HCT116 (cell line): ENCODE measurements around the gene BEGAIN. TPM values are rescaled to one million over a fixed set of nuclear protein-coding genes. Genes with fewer than 3 reads are reported as not detected.

ENCODE experiments used
- ATAC-seq: fragments of 200-7000 bp; cut with Tn5 transposase; 2 replicates; pipeline ENCODE4 v1.9.1; 2020; ENCODE audit warnings: mild to moderate bottlenecking, moderate library complexity
- BruUV-seq: library from RNA; stranded (reverse); fragments of 400-500 nt; replicated peaks from 2 replicates; lab custom pipeline; 2021; lab: Mats Ljungman, UMichigan
- CTCF ChIA-PET: fragments of 300-600 bp; sonication (Branson Sonifier 250); formaldehyde crosslinking; loops from one replicate; lab custom pipeline; 2021; ENCODE audit warnings: antibody characterized with exemption; lab: Charles Lee
- POLR2A ChIA-PET: fragments of 300-600, 350-600 bp; sonication (Branson Sonifier 250); formaldehyde crosslinking; loops from one replicate; lab custom pipeline; 2021; ENCODE audit warnings: antibody characterized with exemption; lab: Charles Lee
- RAD21 ChIA-PET, 2 experiments: fragments of 300-600 bp; sonication (Branson Sonifier 250); formaldehyde crosslinking; loops; one replicate each; lab custom pipeline; 2023; ENCODE audit warnings: low total read pairs in 2 of 2; ENCODE audit not compliant: uncharacterized antibody in 2 of 2, unreplicated experiment in 2 of 2, low non-redundant PET in 1 of 2; lab: Charles Lee
- DNase-seq: peaks from one replicate; pipeline ENCODE4 v3.0.0-alpha.2; 2010; ENCODE audit warnings: low read depth, low spot score
- H2AFZ ChIP-seq: fragments of 200-600 bp; shearing (Covaris generic), sonication (generic); 2 replicates; pipeline ENCODE4 v1.6.1; 2017; ENCODE audit warnings: low read depth, mixed run types, mixed read lengths, antibody characterized with exemption, low read length; ENCODE audit not compliant: poor library complexity, severe bottlenecking
- H3K27ac ChIP-seq: 2 replicates; pipeline ENCODE4 v1.5.1; 2012; ENCODE audit warnings: low read depth, low read length
- H3K27me3 ChIP-seq: fragments of 200-600 bp; sonication (generic); 2 replicates; pipeline ENCODE4 v1.6.1; 2016; ENCODE audit warnings: mixed run types, low read length, mixed read lengths; ENCODE audit not compliant: insufficient read depth
- H3K36me3 ChIP-seq, 2 experiments: fragments of 200-500 bp in 1 of 2; fragments of 200-600 bp in 1 of 2; sonication (Bioruptor generic) in 1 of 2; sonication (generic) in 1 of 2; 2 replicates each; pipeline versions ENCODE4 v1.5.1 to v1.6.1; 2014 to 2016; ENCODE audit warnings: low read length in 2 of 2, inconsistent platforms in 1 of 2, mixed read lengths in 1 of 2, mixed run types in 1 of 2; ENCODE audit not compliant: insufficient read depth in 2 of 2, control insufficient read depth in 1 of 2
- H3K4me1 ChIP-seq, 2 experiments: fragments of 200-600 bp in 1 of 2; sonication (generic) in 1 of 2; 2 replicates each; pipeline versions ENCODE4 v1.5.1 to v1.6.1; 2012 to 2017; ENCODE audit warnings: low read length in 2 of 2, inconsistent platforms in 1 of 2, mild to moderate bottlenecking in 1 of 2, mixed read lengths in 1 of 2, mixed run types in 1 of 2, moderate library complexity in 1 of 2; ENCODE audit not compliant: insufficient read depth in 2 of 2, control insufficient read depth in 1 of 2
- H3K4me2 ChIP-seq: fragments of 200-600 bp; sonication (generic); 2 replicates; pipeline ENCODE4 v1.6.1; 2017; ENCODE audit warnings: mixed run types, low read length, mixed read lengths
- H3K4me3 ChIP-seq, 2 experiments: fragments of 200-600 bp in 1 of 2; sonication (generic) in 1 of 2; replicated peaks in 1 of 2; 2 replicates each; pipeline ENCODE4 v1.5.1; 2011 to 2016; ENCODE audit warnings: low read length in 2 of 2, control low read depth in 1 of 2, low read depth in 1 of 2, mild to moderate bottlenecking in 1 of 2, mixed read lengths in 1 of 2, mixed run types in 1 of 2
- H3K79me2 ChIP-seq: fragments of 200-600 bp; sonication (generic); 2 replicates; pipeline ENCODE4 v1.6.1; 2017; ENCODE audit warnings: mild to moderate bottlenecking, mixed run types, low read length, moderate library complexity, mixed read lengths; ENCODE audit not compliant: insufficient read depth
- H3K9ac ChIP-seq: fragments of 200-600 bp; sonication (generic); 2 replicates; pipeline ENCODE4 v1.6.1; 2016; ENCODE audit warnings: low read length, mixed read lengths
- H3K9me2 ChIP-seq: fragments of 200-600 bp; sonication (generic), shearing (Covaris generic); 2 replicates; pipeline ENCODE4 v1.6.1; 2017; ENCODE audit warnings: mixed run types, mild to moderate bottlenecking, moderate library complexity; ENCODE audit not compliant: insufficient read depth
- H3K9me3 ChIP-seq, 2 experiments: fragments of 200-500 bp in 1 of 2; fragments of 200-600 bp in 1 of 2; sonication (Bioruptor generic) in 1 of 2; sonication (generic) in 1 of 2; 2 replicates each; pipeline ENCODE4 v1.6.1; 2014 to 2017; ENCODE audit warnings: low read length in 2 of 2, mixed read lengths in 2 of 2, inconsistent platforms in 1 of 2, low read depth in 1 of 2, mild to moderate bottlenecking in 1 of 2, mixed run types in 1 of 2, moderate library complexity in 1 of 2; ENCODE audit not compliant: control insufficient read depth in 1 of 2, insufficient read depth in 1 of 2
- H4K20me1 ChIP-seq: fragments of 200-600 bp; sonication (generic), shearing (Covaris generic); 2 replicates; pipeline ENCODE4 v1.6.1; 2017; ENCODE audit warnings: mixed run types, mild to moderate bottlenecking, moderate library complexity; ENCODE audit not compliant: insufficient read depth
- CBX3 ChIP-seq: IDR thresholded peaks from 2 replicates; pipeline ENCODE4 v1.6.1; 2012; ENCODE audit warnings: low read depth
- EGR1 ChIP-seq: IDR thresholded peaks from 2 replicates; pipeline ENCODE4 v1.6.1; 2012; ENCODE audit warnings: low read depth
- ELF1 ChIP-seq: IDR thresholded peaks from 2 replicates; pipeline ENCODE4 v1.6.1; 2012; ENCODE audit warnings: low read depth, borderline replicate concordance
- EZH2phosphoT487 ChIP-seq: fragments of 200-600 bp; IDR thresholded peaks from 2 replicates; pipeline ENCODE4 v1.6.1; 2018; ENCODE audit warnings: antibody characterized with exemption, borderline replicate concordance
- FOSL1 ChIP-seq: IDR thresholded peaks from 2 replicates; pipeline ENCODE4 v1.6.1; 2012; ENCODE audit warnings: low read depth
- POLR2AphosphoS5 ChIP-seq: IDR thresholded peaks from 2 replicates; pipeline ENCODE4 v1.6.1; 2011; ENCODE audit warnings: mild to moderate bottlenecking, low read depth, low read length, moderate library complexity
- RAD21 ChIP-seq: IDR thresholded peaks from 2 replicates; pipeline ENCODE4 v1.6.1; 2012; ENCODE audit warnings: low read depth, mild to moderate bottlenecking
- SIN3A ChIP-seq: IDR thresholded peaks from 2 replicates; pipeline ENCODE4 v1.6.1; 2012; ENCODE audit warnings: low read depth
- SRF ChIP-seq: IDR thresholded peaks from 2 replicates; pipeline ENCODE4 v1.6.1; 2012; ENCODE audit warnings: low read depth
- TCF7L2 ChIP-seq: IDR thresholded peaks from 2 replicates; pipeline ENCODE4 v1.7.0; 2011; ENCODE audit warnings: borderline replicate concordance, inconsistent platforms; ENCODE audit not compliant: insufficient read depth, insufficient read length; ENCODE audit errors: extremely low read depth
- YY1 ChIP-seq: IDR thresholded peaks from 2 replicates; pipeline ENCODE4 v1.6.1; 2011; ENCODE audit warnings: low read length, low read depth, moderate library complexity, mild to moderate bottlenecking; ENCODE audit not compliant: insufficient replicate concordance; ENCODE audit errors: extremely low read depth
- ZFX ChIP-seq: fragments of 450-650 bp; IDR thresholded peaks from 2 replicates; pipeline ENCODE4 v1.6.1; 2017
- ZNF274 ChIP-seq: fragments of 200-500 bp; sonication (Bioruptor generic); IDR thresholded peaks from 2 replicates; pipeline ENCODE4 v1.6.1; 2014; ENCODE audit warnings: mild to moderate bottlenecking, low read depth, low read length, inconsistent platforms
- intact Hi-C: fragments of 100-400 bp; cut with micrococcal nuclease; formaldehyde crosslinking; loops from 2 replicates; pipeline ENCODE4 v1.10.0; 2022
- total RNA-seq: library from RNA; stranded (reverse); gene quantifications from one replicate; pipeline ENCODE4 v1.2.1, GENCODE V29; 2021; ENCODE audit not compliant: unreplicated experiment
- TF ChIP-seq, protein P1 (sequence below): IDR thresholded peaks from 2 replicates; pipeline ENCODE4 v1.6.1; 2012
- TF ChIP-seq, protein P2 (sequence below): IDR thresholded peaks from 2 replicates; pipeline ENCODE4 v1.6.1; 2011; ENCODE audit warnings: mild to moderate bottlenecking, low read length, moderate library complexity; ENCODE audit not compliant: insufficient replicate concordance; ENCODE audit errors: extremely low read depth
- TF ChIP-seq, protein P3 (sequence below), 3 experiments: fragments of 200-600 bp in 1 of 3; sonication (generic) in 1 of 3; IDR thresholded peaks in 2 of 3; conservative IDR thresholded peaks in 1 of 3; 2 replicates each; pipeline ENCODE4 v1.5.1; 2012 to 2017; ENCODE audit warnings: low read depth in 2 of 3, low read length in 2 of 3, antibody characterized with exemption in 1 of 3, borderline replicate concordance in 1 of 3, control low read depth in 1 of 3, mild to moderate bottlenecking in 1 of 3, mixed read lengths in 1 of 3, mixed run types in 1 of 3, moderate library complexity in 1 of 3; ENCODE audit not compliant: insufficient read depth in 1 of 3
- TF ChIP-seq, protein P4 (sequence below): IDR thresholded peaks from 2 replicates; pipeline ENCODE4 v1.6.1; 2012; ENCODE audit warnings: low read depth
- TF ChIP-seq, protein P5 (sequence below): IDR thresholded peaks from 2 replicates; pipeline ENCODE4 v1.6.1; 2012

BEGAIN gene
- total RNA-seq, 1 experiment from 2014 or later: 8.5 TPM

DNA sequence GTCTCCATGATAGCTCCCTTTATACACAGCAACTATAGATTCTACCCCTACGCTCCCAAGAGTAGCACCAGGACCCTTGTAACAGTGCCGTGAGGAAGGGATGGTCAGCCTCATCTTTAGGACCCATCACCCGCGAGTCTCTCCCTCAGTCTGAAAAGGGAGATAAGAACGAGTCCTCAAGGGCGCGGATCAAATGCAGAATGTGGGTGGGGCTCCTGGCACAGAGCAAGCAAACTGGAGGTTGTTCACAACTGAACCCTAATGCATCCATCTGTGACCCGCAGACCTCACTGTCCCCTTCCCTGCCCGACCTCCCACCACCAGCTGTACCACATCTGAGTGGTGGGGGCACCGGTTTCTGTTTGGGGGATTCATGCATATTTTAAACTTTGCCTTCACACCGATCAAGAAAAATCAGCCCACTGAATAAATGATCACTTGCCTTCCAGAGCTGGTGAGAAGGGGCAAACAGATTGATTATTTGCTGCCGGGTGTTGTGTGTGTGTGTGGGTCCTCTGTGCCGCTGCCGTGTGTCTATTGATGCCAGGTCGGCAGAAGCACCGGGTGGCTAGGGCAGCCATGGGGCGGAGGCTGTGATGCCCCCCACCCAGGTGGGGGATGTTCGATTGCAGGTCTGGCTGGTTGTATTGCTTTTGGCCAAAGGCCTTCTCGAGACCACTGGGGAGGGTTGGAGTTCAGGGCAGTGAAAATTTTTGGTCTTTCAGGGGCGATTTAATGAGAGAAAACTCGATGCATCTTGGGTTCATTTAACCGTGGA is 35.7 kb upstream of the BEGAIN start:
- H3K27me3 ChIP-seq: no peaks in the 10 kb centered on the region
- peaks cover 0 to 5% of the 10 kb centered on the region in 2 experiments; a peak in 1 of 4 replicates for H3K4me1 ChIP-seq
- DNase-seq (no peak), ATAC-seq (no peak)
- H3K79me2 ChIP-seq: no peaks in the 10 kb centered on the region
- RAD21 ChIA-PET: no interaction called here
- POLR2A ChIA-PET: no interaction called here
- no peaks in the 10 kb centered on the region for H4K20me1 ChIP-seq
- no peak overlapping the region for H3K4me3 ChIP-seq
- H2AFZ ChIP-seq: no peak overlapping the region
- no peak overlapping the region for H3K27ac ChIP-seq
- no peaks in the 10 kb centered on the region for H3K9me2 ChIP-seq
- TF ChIP-seq TCF7L2 (no peak), CBX3 (no peak), POLR2AphosphoS5 (no peak), RAD21 (no peak), EGR1 (no peak), FOSL1 (no peak), ZNF274 (no peak), SRF (no peak), EZH2phosphoT487 (no peak), SIN3A (no peak), ELF1 (no peak), ZFX (no peak), YY1 (no peak)
- TF ChIP-seq, protein P1, sequence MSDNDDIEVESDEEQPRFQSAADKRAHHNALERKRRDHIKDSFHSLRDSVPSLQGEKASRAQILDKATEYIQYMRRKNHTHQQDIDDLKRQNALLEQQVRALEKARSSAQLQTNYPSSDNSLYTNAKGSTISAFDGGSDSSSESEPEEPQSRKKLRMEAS: no peak
- TF ChIP-seq, protein P2, sequence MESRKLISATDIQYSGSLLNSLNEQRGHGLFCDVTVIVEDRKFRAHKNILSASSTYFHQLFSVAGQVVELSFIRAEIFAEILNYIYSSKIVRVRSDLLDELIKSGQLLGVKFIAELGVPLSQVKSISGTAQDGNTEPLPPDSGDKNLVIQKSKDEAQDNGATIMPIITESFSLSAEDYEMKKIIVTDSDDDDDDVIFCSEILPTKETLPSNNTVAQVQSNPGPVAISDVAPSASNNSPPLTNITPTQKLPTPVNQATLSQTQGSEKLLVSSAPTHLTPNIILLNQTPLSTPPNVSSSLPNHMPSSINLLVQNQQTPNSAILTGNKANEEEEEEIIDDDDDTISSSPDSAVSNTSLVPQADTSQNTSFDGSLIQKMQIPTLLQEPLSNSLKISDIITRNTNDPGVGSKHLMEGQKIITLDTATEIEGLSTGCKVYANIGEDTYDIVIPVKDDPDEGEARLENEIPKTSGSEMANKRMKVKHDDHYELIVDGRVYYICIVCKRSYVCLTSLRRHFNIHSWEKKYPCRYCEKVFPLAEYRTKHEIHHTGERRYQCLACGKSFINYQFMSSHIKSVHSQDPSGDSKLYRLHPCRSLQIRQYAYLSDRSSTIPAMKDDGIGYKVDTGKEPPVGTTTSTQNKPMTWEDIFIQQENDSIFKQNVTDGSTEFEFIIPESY: no peak
- TF ChIP-seq, protein P3, sequence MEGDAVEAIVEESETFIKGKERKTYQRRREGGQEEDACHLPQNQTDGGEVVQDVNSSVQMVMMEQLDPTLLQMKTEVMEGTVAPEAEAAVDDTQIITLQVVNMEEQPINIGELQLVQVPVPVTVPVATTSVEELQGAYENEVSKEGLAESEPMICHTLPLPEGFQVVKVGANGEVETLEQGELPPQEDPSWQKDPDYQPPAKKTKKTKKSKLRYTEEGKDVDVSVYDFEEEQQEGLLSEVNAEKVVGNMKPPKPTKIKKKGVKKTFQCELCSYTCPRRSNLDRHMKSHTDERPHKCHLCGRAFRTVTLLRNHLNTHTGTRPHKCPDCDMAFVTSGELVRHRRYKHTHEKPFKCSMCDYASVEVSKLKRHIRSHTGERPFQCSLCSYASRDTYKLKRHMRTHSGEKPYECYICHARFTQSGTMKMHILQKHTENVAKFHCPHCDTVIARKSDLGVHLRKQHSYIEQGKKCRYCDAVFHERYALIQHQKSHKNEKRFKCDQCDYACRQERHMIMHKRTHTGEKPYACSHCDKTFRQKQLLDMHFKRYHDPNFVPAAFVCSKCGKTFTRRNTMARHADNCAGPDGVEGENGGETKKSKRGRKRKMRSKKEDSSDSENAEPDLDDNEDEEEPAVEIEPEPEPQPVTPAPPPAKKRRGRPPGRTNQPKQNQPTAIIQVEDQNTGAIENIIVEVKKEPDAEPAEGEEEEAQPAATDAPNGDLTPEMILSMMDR (IDR thresholded peaks at IDR 0.05 in 2 of 3, conservative IDR thresholded peaks at IDR 0.05 in 1 of 3; ENCODE audit: borderline replicate concordance in 1 of 3, insufficient read depth in 1 of 3, low read depth in 2 of 3, low read length in 2 of 3): no peak
- TF ChIP-seq, protein P4, sequence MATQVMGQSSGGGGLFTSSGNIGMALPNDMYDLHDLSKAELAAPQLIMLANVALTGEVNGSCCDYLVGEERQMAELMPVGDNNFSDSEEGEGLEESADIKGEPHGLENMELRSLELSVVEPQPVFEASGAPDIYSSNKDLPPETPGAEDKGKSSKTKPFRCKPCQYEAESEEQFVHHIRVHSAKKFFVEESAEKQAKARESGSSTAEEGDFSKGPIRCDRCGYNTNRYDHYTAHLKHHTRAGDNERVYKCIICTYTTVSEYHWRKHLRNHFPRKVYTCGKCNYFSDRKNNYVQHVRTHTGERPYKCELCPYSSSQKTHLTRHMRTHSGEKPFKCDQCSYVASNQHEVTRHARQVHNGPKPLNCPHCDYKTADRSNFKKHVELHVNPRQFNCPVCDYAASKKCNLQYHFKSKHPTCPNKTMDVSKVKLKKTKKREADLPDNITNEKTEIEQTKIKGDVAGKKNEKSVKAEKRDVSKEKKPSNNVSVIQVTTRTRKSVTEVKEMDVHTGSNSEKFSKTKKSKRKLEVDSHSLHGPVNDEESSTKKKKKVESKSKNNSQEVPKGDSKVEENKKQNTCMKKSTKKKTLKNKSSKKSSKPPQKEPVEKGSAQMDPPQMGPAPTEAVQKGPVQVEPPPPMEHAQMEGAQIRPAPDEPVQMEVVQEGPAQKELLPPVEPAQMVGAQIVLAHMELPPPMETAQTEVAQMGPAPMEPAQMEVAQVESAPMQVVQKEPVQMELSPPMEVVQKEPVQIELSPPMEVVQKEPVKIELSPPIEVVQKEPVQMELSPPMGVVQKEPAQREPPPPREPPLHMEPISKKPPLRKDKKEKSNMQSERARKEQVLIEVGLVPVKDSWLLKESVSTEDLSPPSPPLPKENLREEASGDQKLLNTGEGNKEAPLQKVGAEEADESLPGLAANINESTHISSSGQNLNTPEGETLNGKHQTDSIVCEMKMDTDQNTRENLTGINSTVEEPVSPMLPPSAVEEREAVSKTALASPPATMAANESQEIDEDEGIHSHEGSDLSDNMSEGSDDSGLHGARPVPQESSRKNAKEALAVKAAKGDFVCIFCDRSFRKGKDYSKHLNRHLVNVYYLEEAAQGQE: no peak
- TF ChIP-seq, protein P5, sequence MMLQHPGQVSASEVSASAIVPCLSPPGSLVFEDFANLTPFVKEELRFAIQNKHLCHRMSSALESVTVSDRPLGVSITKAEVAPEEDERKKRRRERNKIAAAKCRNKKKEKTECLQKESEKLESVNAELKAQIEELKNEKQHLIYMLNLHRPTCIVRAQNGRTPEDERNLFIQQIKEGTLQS: no peak
- H3K9me3 ChIP-seq: no peaks in the 10 kb centered on the region
- no peaks in the 10 kb centered on the region for H3K36me3 ChIP-seq
- CTCF ChIA-PET: no interaction called here
- no peak overlapping the region for H3K4me2 ChIP-seq
- BruUV-seq: no TSS peak
- H3K9ac ChIP-seq: no peak overlapping the region
- intact Hi-C loops: no loop called here
